K562 (cell line): ENCODE data around the gene MYO9A. TPM values are rescaled to one million over a fixed set of nuclear protein-coding genes. Genes with fewer than 3 reads are reported as not detected.
A peak's percentile ranks its signal among the peaks of the same experiment; 100 is the strongest.

Experiments used
- ATAC-seq: fragments of 200-7000 bp; cut with Tn5 transposase; 3 replicates; pipeline ENCODE4 v1.9.1; 2020; ENCODE audit warnings: moderate library complexity
- BruUV-seq: library from RNA; stranded (reverse); fragments of 400-500 nt; replicated peaks from 2 replicates; lab custom pipeline; 2021; lab: Mats Ljungman, UMichigan
- CTCF ChIA-PET: fragments of 300-600 bp; formaldehyde crosslinking; extraction: SDS; loops from one replicate; lab custom pipeline; 2021; ENCODE audit warnings: low intra/inter-chr PET ratio; lab: Yijun Ruan, JAX
- POLR2A ChIA-PET: fragments of 300-600, 350-650 bp; sonication (Branson Sonifier 250); formaldehyde crosslinking; extraction: SDS; loops from one replicate; lab custom pipeline; 2021; ENCODE audit warnings: antibody characterized with exemption, inconsistent platforms; lab: Yijun Ruan, JAX
- DNase-seq, 4 experiments: peaks; one replicate each; pipeline versions ENCODE4 v3.0.0 to v3.0.0-alpha.2; 2011 to 2018; ENCODE audit warnings: low spot score in 3 of 4, mixed read lengths in 3 of 4; ENCODE audit errors: extremely low read depth in 1 of 4
- FAIRE-seq: peaks from 2 replicates; lab custom pipeline; 2011; peaks lifted over from hg19 to GRCh38; lab: Jason Lieb, UNC
- H2AFZ ChIP-seq: 2 replicates; pipeline ENCODE4 v1.6.0; 2011; ENCODE audit warnings: low read depth, low read length, control low read depth, inconsistent platforms
- H3K27ac ChIP-seq: fragments of 200-600 bp; 3 replicates; pipeline ENCODE4 v1.8.0; 2011; ENCODE audit warnings: low read depth, mild to moderate bottlenecking, control low read depth, inconsistent platforms, low read length, moderate library complexity, mixed read lengths; ENCODE audit errors: extremely low read depth
- H3K27me3 ChIP-seq, 2 experiments: fragments of 300-600 bp in 1 of 2; 2 replicates in 1 of 2; 3 replicates in 1 of 2; pipeline versions ENCODE4 v1.6.0 to v1.8.0; 2011; ENCODE audit warnings: inconsistent platforms in 2 of 2, low read length in 2 of 2, mild to moderate bottlenecking in 1 of 2, mixed read lengths in 1 of 2, moderate library complexity in 1 of 2; ENCODE audit not compliant: control insufficient read depth in 2 of 2, insufficient read depth in 2 of 2
- H3K36me3 ChIP-seq: fragments of 300-600 bp; 3 replicates; pipeline ENCODE4 v1.8.0; 2011; ENCODE audit warnings: mild to moderate bottlenecking, low read length, inconsistent platforms; ENCODE audit not compliant: control insufficient read depth, insufficient read depth
- H3K4me1 ChIP-seq, 2 experiments: fragments of 200-600 bp in 1 of 2; replicated peaks in 1 of 2; 2 replicates in 1 of 2; 3 replicates in 1 of 2; pipeline versions ENCODE4 v1.5.1 to v1.8.0; 2011; ENCODE audit warnings: inconsistent platforms in 2 of 2, low read length in 2 of 2, mild to moderate bottlenecking in 1 of 2, mixed read lengths in 1 of 2, moderate library complexity in 1 of 2; ENCODE audit not compliant: control insufficient read depth in 2 of 2, insufficient read depth in 2 of 2
- H3K4me2 ChIP-seq: 2 replicates; pipeline ENCODE4 v1.6.1; 2011; ENCODE audit warnings: low read length, control low read depth, inconsistent platforms, mixed read lengths; ENCODE audit not compliant: insufficient read depth
- H3K4me3 ChIP-seq: fragments of 200-600 bp; sonication (generic), shearing (Covaris generic); 2 replicates; pipeline ENCODE4 v1.5.1; 2016; ENCODE audit warnings: control low read depth, inconsistent platforms
- H3K79me2 ChIP-seq: fragments of 200-600 bp; 3 replicates; pipeline ENCODE4 v1.8.0; 2011; ENCODE audit warnings: low read length, inconsistent platforms; ENCODE audit not compliant: control insufficient read depth, insufficient read depth
- H3K9ac ChIP-seq, 2 experiments: 2 replicates each; pipeline versions ENCODE4 v1.6.0 to v1.6.1; 2011; ENCODE audit warnings: low read depth in 2 of 2, low read length in 2 of 2, control low read depth in 1 of 2, inconsistent platforms in 1 of 2, mild to moderate bottlenecking in 1 of 2, mixed read lengths in 1 of 2; ENCODE audit not compliant: insufficient read depth in 1 of 2
- H3K9me1 ChIP-seq: one replicate; pipeline ENCODE4 v1.6.0; 2011; ENCODE audit warnings: inconsistent platforms, mild to moderate bottlenecking, low read length, moderate library complexity; ENCODE audit not compliant: control insufficient read depth, insufficient read depth
- H3K9me3 ChIP-seq: replicated peaks from 2 replicates; pipeline ENCODE4 v1.5.1; 2011; ENCODE audit warnings: low read depth, low read length, inconsistent platforms; ENCODE audit not compliant: control insufficient read depth, insufficient read depth
- H4K20me1 ChIP-seq: replicated peaks from 2 replicates; pipeline ENCODE4 v1.6.1; 2011; ENCODE audit warnings: low read length, inconsistent platforms, mixed read lengths; ENCODE audit not compliant: control insufficient read depth, insufficient read depth
- ATF3 ChIP-seq, 2 experiments: fragments of 450-650 bp in 1 of 2; sonication (generic) in 1 of 2; formaldehyde crosslinking in 1 of 2; IDR thresholded peaks in 1 of 2; conservative IDR thresholded peaks in 1 of 2; 2 replicates each; pipeline versions ENCODE4 v1.6.1 to v1.8.1; 2016 to 2023; ENCODE audit warnings: mild to moderate bottlenecking in 2 of 2, moderate library complexity in 2 of 2, inconsistent platforms in 1 of 2, missing genetic modification reagents in 1 of 2
- ATF6 ChIP-seq: sonication (generic); formaldehyde crosslinking; IDR thresholded peaks from 2 replicates; pipeline ENCODE4 v1.4.0; 2020; ENCODE audit warnings: mild to moderate bottlenecking, missing genetic modification reagents
- BRD4 ChIP-seq: fragments of 200-600 bp; sonication (generic); IDR thresholded peaks from 2 replicates; pipeline ENCODE4 v1.6.1; 2017; ENCODE audit warnings: inconsistent platforms
- CHD2 ChIP-seq: IDR thresholded peaks from 2 replicates; pipeline ENCODE4 v1.6.1; 2011; ENCODE audit warnings: low read depth, low read length
- ELK3 ChIP-seq: fragments of 450-650 bp; formaldehyde crosslinking; IDR thresholded peaks from 2 replicates; pipeline ENCODE4 v1.4.0; 2020; ENCODE audit warnings: mild to moderate bottlenecking
- HES1 ChIP-seq: fragments of 450-650 bp; IDR thresholded peaks from 2 replicates; pipeline ENCODE4 v1.6.1; 2016; ENCODE audit warnings: low read depth, mild to moderate bottlenecking, moderate library complexity
- HLTF ChIP-seq: fragments of 450-650 bp; IDR thresholded peaks from 2 replicates; pipeline ENCODE4 v1.6.1; 2016
- MEF2A ChIP-seq: IDR thresholded peaks from 2 replicates; pipeline ENCODE4 v1.6.1; 2011; ENCODE audit warnings: low read depth, mild to moderate bottlenecking, low read length, moderate library complexity; ENCODE audit not compliant: control insufficient read depth
- NEUROD1 ChIP-seq: fragments of 150-350 bp; IDR thresholded peaks from 2 replicates; pipeline ENCODE4 v1.6.1; 2014; ENCODE audit warnings: borderline replicate concordance, low read length, low read depth; ENCODE audit not compliant: partially characterized antibody
- NFRKB ChIP-seq: fragments of 450-650 bp; IDR thresholded peaks from 2 replicates; pipeline ENCODE4 v1.6.1; 2016; ENCODE audit warnings: low read depth
- RBFOX2 ChIP-seq: fragments of 200-400 bp; formaldehyde crosslinking; IDR thresholded peaks from 2 replicates; pipeline ENCODE4 v1.6.1; 2017; ENCODE audit warnings: low read depth, mild to moderate bottlenecking, low read length, moderate library complexity
- SRSF7 ChIP-seq: fragments of 200-400 bp; formaldehyde crosslinking; optimal IDR thresholded peaks from 2 replicates; pipeline ENCODE3; 2017; ENCODE audit warnings: mild to moderate bottlenecking, low read depth, low read length
- WGBS: fragments of 100-300 bp; shearing (Covaris generic); methylation state at CpG from one replicate; pipeline ENCODE4 v1.1.6; 2016; ENCODE audit warnings: low coverage, mixed read lengths; ENCODE audit not compliant: insufficient coverage; ENCODE audit errors: missing lambda C conversion rate; 5-methylcytosine and 5-hydroxymethylcytosine counted together
- in situ Hi-C: fragments of 300-500 bp; cut with MboI; formaldehyde crosslinking; loops from 4 replicates; pipeline ENCODE4 v1.15.0; 2018; ENCODE audit warnings: inconsistent platforms, mixed read lengths
- intact Hi-C: fragments of 100-400 bp; cut with micrococcal nuclease; formaldehyde crosslinking; loops from 2 replicates; pipeline ENCODE4 v1.14.2; 2022
- polyA plus RNA-seq, 8 experiments: library from polyadenylated mRNA; depleted of rRNA in 4 of 8; stranded (reverse) in 5 of 8; unstranded in 3 of 8; fragments of >200 nt; fragmentation: Nextera tagmentation in 2 of 8; fragmentation: Illumina TruSeq in 1 of 8; extraction: Ambion mirVana in 2 of 8; extraction: Trizol in 1 of 8; gene quantifications; 2 replicates each; pipeline versions ENCODE4 v1.2.1 to v1.2.3, GENCODE V29; 2011 to 2014; ENCODE audit warnings: inconsistent platforms in 1 of 8, missing spikeins in 1 of 8
- total RNA-seq, 7 experiments: library from RNA; depleted of rRNA in 6 of 7; stranded (reverse); fragments of >200 nt in 6 of 7; fragmentation: Illumina TruSeq in 2 of 7; extraction: Trizol in 2 of 7; gene quantifications; 2 replicates each; pipeline versions ENCODE4 v1.2.1 to v1.2.3, GENCODE V29; 2011 to 2021; ENCODE audit warnings: low replicate concordance in 1 of 7

The MYO9A gene
- total and polyA plus RNA-seq, 9 of the 15 experiments (the other 6 are each of a cell fraction or from before 2014, with no cell fraction given): 1.9 to 15.4 (median 5.8) TPM

- no peak for FAIRE-seq
Observed at GRCh38 chr15:71891026-71891425, 226.9 kb downstream of the MYO9A start.

GRCh38 chr15:71889947-71890346, 228.0 kb downstream of the MYO9A start:
- ATAC-seq: no peak
- Histone ChIP-seq H4K20me1 (no peaks in the 10 kb centered on the region), H3K36me3 (no peaks in the 10 kb centered on the region), H3K4me1 (no peaks in the 10 kb centered on the region), H3K9me1 (no peaks in the 10 kb centered on the region), H2AFZ (no peak overlapping the region), H3K9ac (no peak overlapping the region), H3K9me3 (no peaks in the 10 kb centered on the region), H3K27me3 (no peaks in the 10 kb centered on the region), H3K4me2 (no peak overlapping the region), H3K79me2 (no peaks in the 10 kb centered on the region), H3K27ac (no peak overlapping the region), H3K4me3 (no peak overlapping the region)
- no peak for FAIRE-seq
- CTCF ChIA-PET: no interaction called here
- POLR2A ChIA-PET: interaction anchor here (0.6 kb wide), 1 partner anchor 71 kb away, joined by 3 read pairs; no protein-coding TSS in a partner anchor
- no peak for DNase-seq
- no TSS peak for BruUV-seq
- 55% methylated on average over 1 of the region's 1 CpG for WGBS
- intact Hi-C loops (no loop called here), in situ Hi-C loops (no loop called here)
- TF ChIP-seq NEUROD1: no peak
- TF ChIP-seq CHD2: no peak
- no peak for TF ChIP-seq BRD4
- no peak for TF ChIP-seq HLTF
- TF ChIP-seq ELK3 (CRISPR knock-in tag): no peak
- TF ChIP-seq NFRKB: no peak
- no peak for TF ChIP-seq HES1
- no peak for TF ChIP-seq SRSF7
- no peak for TF ChIP-seq ATF6 (CRISPR knock-in tag)

More at GRCh38 chr15:71891026-71891425, 226.9 kb downstream of the MYO9A start:
- no peak overlapping the region for H3K9ac ChIP-seq
- in situ Hi-C loops: no loop called here
- H3K27ac ChIP-seq: no peak overlapping the region
- intact Hi-C loops: no loop called here
- POLR2A ChIA-PET: no interaction called here
- no peaks in the 10 kb centered on the region for H3K4me1 ChIP-seq
- no peak for DNase-seq
- no peak overlapping the region for H3K4me3 ChIP-seq
- TF ChIP-seq ATF3 (IDR thresholded peaks at IDR 0.05) (no peak), ATF3 (CRISPR knock-in tag; conservative IDR thresholded peaks at IDR 0.05) (no peak), RBFOX2 (no peak), MEF2A (peak; percentile 46; the same call in 1 of the 2 replicates)
- TF ChIP-seq, all 486 proteins: peak for 1
- ATAC-seq: no peak
- Histone ChIP-seq H3K9me1 (no peaks in the 10 kb centered on the region), H3K79me2 (no peaks in the 10 kb centered on the region), H3K4me2 (no peak overlapping the region), H3K9me3 (no peaks in the 10 kb centered on the region), H3K27me3 (no peaks in the 10 kb centered on the region), H3K36me3 (no peaks in the 10 kb centered on the region), H2AFZ (no peak overlapping the region; the same call in 1 of the 2 replicates), H4K20me1 (no peaks in the 10 kb centered on the region)
- BruUV-seq: no TSS peak
- CTCF ChIA-PET: no interaction called here
- WGBS: 48% methylated on average over 4 of the region's 4 CpGs
